Fibroblast of lung (primary cell): ENCODE data around the gene GPX5. TPM values are rescaled to one million over a fixed set of nuclear protein-coding genes. Genes with fewer than 3 reads are reported as not detected.

Experiments used
- DNase-seq, 2 donors: peaks; one replicate each; pipeline versions ENCODE4 v3.0.0 to v3.0.0-alpha.2; 2010; ENCODE audit warnings: low read depth in 2 of 2
- H2AFZ ChIP-seq: 2 replicates; pipeline ENCODE4 v1.5.1; 2012; ENCODE audit warnings: low read length, control low read depth, inconsistent platforms
- H3K27ac ChIP-seq: 2 replicates; pipeline ENCODE4 v1.5.1; 2011; ENCODE audit warnings: low read length, control low read depth; ENCODE audit not compliant: insufficient read depth
- H3K27me3 ChIP-seq: 2 replicates; pipeline ENCODE4 v1.5.1; 2011; ENCODE audit warnings: mild to moderate bottlenecking, low read length; ENCODE audit not compliant: control insufficient read depth, insufficient read depth
- H3K36me3 ChIP-seq: 2 replicates; pipeline ENCODE4 v1.5.1; 2011; ENCODE audit warnings: low read length; ENCODE audit not compliant: control insufficient read depth, insufficient read depth
- H3K4me1 ChIP-seq: 2 replicates; pipeline ENCODE4 v1.5.1; 2011; ENCODE audit warnings: low read length; ENCODE audit not compliant: control insufficient read depth, insufficient read depth; ENCODE audit errors: extremely low read depth
- H3K4me2 ChIP-seq: 2 replicates; pipeline ENCODE4 v1.5.1; 2011; ENCODE audit warnings: low read length, control low read depth; ENCODE audit not compliant: insufficient read depth; ENCODE audit errors: extremely low read depth
- H3K4me3 ChIP-seq, 4 experiments: fragments of 200-600 bp in 1 of 4; sonication (generic) in 1 of 4; replicated peaks in 1 of 4; 2 replicates each; pipeline ENCODE4 v1.5.1; 2011 to 2016; ENCODE audit warnings: low read length in 4 of 4, low read depth in 3 of 4, mild to moderate bottlenecking in 3 of 4, control low read depth in 2 of 4, inconsistent platforms in 1 of 4, mixed read lengths in 1 of 4; ENCODE audit not compliant: insufficient read depth in 1 of 4; ENCODE audit errors: control extremely low read depth in 1 of 4
- H3K79me2 ChIP-seq: 2 replicates; pipeline ENCODE4 v1.5.1; 2012; ENCODE audit warnings: mild to moderate bottlenecking, low read length, inconsistent platforms; ENCODE audit not compliant: control insufficient read depth, insufficient read depth
- H3K9ac ChIP-seq: 2 replicates; pipeline ENCODE4 v1.5.1; 2011; ENCODE audit warnings: mild to moderate bottlenecking, low read length, control low read depth; ENCODE audit not compliant: insufficient read depth
- H3K9me3 ChIP-seq: 2 replicates; pipeline ENCODE4 v1.5.1; 2012; ENCODE audit warnings: low read depth, low read length; ENCODE audit not compliant: control insufficient read depth, insufficient read depth
- H4K20me1 ChIP-seq: 2 replicates; pipeline ENCODE4 v1.5.1; 2011; ENCODE audit warnings: low read length; ENCODE audit not compliant: control insufficient read depth, insufficient read depth; ENCODE audit errors: extremely low read depth
- CTCF ChIP-seq, 2 donors: IDR thresholded peaks in 1 of 2; conservative IDR thresholded peaks in 1 of 2; 1 replicate in 1 of 2; 2 replicates in 1 of 2; pipeline ENCODE4 v1.5.1; 2011 to 2012; ENCODE audit warnings: low read length in 2 of 2, control low read depth in 1 of 2, inconsistent platforms in 1 of 2, low read depth in 1 of 2, mild to moderate bottlenecking in 1 of 2
- EZH2 ChIP-seq: IDR thresholded peaks from 2 replicates; pipeline ENCODE4 v1.5.1; 2012; ENCODE audit warnings: low read length, control low read depth, mild to moderate bottlenecking; ENCODE audit errors: missing control alignments
- polyA plus RNA-seq, 2 donors: library from polyadenylated mRNA; depleted of rRNA in 1 of 2; stranded (reverse) in 1 of 2; unstranded in 1 of 2; fragments of >200 nt; gene quantifications; 2 replicates each; pipeline ENCODE4 v1.2.1, GENCODE V29; 2011 to 2012; ENCODE audit warnings: missing spikeins in 1 of 2
- total RNA-seq: library from RNA; depleted of rRNA; stranded (reverse); fragments of >200 nt; gene quantifications from 2 replicates; pipeline ENCODE4 v1.2.1, GENCODE V29; 2014

The GPX5 gene
- total and polyA plus RNA-seq, 2 donors (not counting 1 experiment from before 2014, with no cell fraction given), result not detected

GRCh38 chr6:28555136-28555535 is 29.5 kb downstream of the GPX5 start:
- Histone ChIP-seq H3K27me3 (no peaks in the 10 kb centered on the region), H3K4me2 (no peak overlapping the region), H3K79me2 (no peaks in the 10 kb centered on the region), H3K9me3 (no peaks in the 10 kb centered on the region), H4K20me1 (no peaks in the 10 kb centered on the region), H3K9ac (no peak overlapping the region), H3K4me3 (no peak overlapping the region), H3K36me3 (no peaks in the 10 kb centered on the region), H3K27ac (no peak overlapping the region), H3K4me1 (no peaks in the 10 kb centered on the region), H2AFZ (no peak overlapping the region)
- TF ChIP-seq EZH2 (no peak), CTCF (conservative IDR thresholded peaks at IDR 0.05 in 1 of 2, IDR thresholded peaks at IDR 0.05 in 1 of 2; ENCODE audit: low read depth in 1 of 2, low read length in 2 of 2) (no peak)
- DNase-seq, result no peak

- no peaks in the 10 kb centered on the region for H3K79me2 ChIP-seq
- H3K27ac ChIP-seq, result no peak overlapping the region
- no peaks in the 10 kb centered on the region for H3K4me1 ChIP-seq
- no peak for DNase-seq
- H3K9me3 ChIP-seq, result no peaks in the 10 kb centered on the region
- no peaks in the 10 kb centered on the region for H3K36me3 ChIP-seq
- TF ChIP-seq EZH2, result no peak
- TF ChIP-seq CTCF (conservative IDR thresholded peaks at IDR 0.05 in 1 of 2, IDR thresholded peaks at IDR 0.05 in 1 of 2; ENCODE audit: low read depth in 1 of 2, low read length in 2 of 2), result no peak
- H3K4me2 ChIP-seq, result no peak overlapping the region
- no peak overlapping the region for H3K9ac ChIP-seq
- H3K4me3 ChIP-seq, result no peak overlapping the region
- H3K27me3 ChIP-seq, result no peaks in the 10 kb centered on the region
- H4K20me1 ChIP-seq, result no peaks in the 10 kb centered on the region
- no peak overlapping the region for H2AFZ ChIP-seq
Observed at GRCh38 chr6:28558629-28559028, 32.9 kb downstream of the GPX5 start.

- H3K4me2 ChIP-seq, result no peak overlapping the region
- no peaks in the 10 kb centered on the region for H3K36me3 ChIP-seq
- no peak overlapping the region for H3K27ac ChIP-seq
- H4K20me1 ChIP-seq, result no peaks in the 10 kb centered on the region
- H3K79me2 ChIP-seq, result no peaks in the 10 kb centered on the region
- DNase-seq, result no peak
- TF ChIP-seq CTCF (conservative IDR thresholded peaks at IDR 0.05 in 1 of 2, IDR thresholded peaks at IDR 0.05 in 1 of 2; ENCODE audit: low read depth in 1 of 2, low read length in 2 of 2) (no peak), EZH2 (no peak)
- H3K4me1 ChIP-seq, result no peaks in the 10 kb centered on the region
- no peak overlapping the region for H3K4me3 ChIP-seq
- no peaks in the 10 kb centered on the region for H3K9me3 ChIP-seq
- no peak overlapping the region for H3K9ac ChIP-seq
- H3K27me3 ChIP-seq, result no peaks in the 10 kb centered on the region
- no peak overlapping the region for H2AFZ ChIP-seq
Observed at GRCh38 chr6:28563430-28564095, 37.9 kb downstream of the GPX5 start.
